HG03103 (cell line): Measurements from ENCODE around the gene PTX3.

ENCODE experiments used
- ATAC-seq: cut with Tn5 transposase; IDR thresholded peaks from one replicate; pipeline ENCODE4 v1.9.1; 2021; ENCODE audit warnings: low read depth; ENCODE audit not compliant: unreplicated experiment

The PTX3 gene

DNA sequence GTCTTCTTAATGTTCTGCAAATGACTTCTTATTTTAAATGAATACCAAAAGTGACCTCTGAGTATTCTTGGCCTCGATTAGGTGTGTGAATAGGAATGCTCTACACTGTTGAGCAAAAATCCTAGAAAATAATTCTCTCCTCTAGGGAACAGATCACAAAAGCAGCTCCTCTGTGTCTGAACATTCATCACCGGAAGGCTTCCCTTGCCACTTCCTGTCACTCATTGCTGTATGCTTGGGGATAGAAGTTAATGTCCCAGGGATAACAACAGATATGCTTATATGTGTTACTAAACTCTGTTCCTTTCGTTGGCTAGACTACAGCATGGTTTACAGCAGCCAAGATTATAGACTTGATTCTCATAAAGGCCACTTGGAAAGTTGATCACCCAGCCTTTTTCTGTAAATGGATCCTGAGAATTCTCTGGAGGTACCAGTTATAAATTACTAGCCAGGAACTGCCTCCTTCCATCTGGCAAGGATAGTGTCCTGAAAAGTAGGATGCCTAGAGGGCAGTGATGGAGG is 16.0 kb upstream of the PTX3 start:
- ATAC-seq: no peak

- no peak for ATAC-seq
Observed at GRCh38 chr3:157423337-157423736, 13.3 kb upstream of the PTX3 start.

- ATAC-seq: no peak
Observed at GRCh38 chr3:157427901-157428300, 8.7 kb upstream of the PTX3 start.

DNA sequence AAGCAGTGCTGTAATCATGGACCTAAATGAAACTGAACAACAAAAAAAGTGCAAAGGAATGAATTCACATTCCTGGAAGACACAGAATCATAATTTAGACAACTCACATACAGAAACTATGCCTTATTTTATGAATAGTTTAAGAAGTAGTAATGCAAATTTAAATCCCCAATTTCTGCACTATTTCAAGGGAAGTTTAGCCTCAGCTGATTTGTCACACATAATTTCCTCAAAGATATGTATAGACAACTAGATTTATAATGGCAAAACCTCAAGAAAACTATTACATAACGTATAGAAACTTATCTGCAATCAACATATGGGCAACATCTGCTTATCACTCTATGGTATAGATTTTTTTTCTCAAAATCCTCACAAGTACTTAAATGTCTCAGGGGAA is 7.8 kb upstream of the PTX3 start:
- no peak for ATAC-seq

DNA sequence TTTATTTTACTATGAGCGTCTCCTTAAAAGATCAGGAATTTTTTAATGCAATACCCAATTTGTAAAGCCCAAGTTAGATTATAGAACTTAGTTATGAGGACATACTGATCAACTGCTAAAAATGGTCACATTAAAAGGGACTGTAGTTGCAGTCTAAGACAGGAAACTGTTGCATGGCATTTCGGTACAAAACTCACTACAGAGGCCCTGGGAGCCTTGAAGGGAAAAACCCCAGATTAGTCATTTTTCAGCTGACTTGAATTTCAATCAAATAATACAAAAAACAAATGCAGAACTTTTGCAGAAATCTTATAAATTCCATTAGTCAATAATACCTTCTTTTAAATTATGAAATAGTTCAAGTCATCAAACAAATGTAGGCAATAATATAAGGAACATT is 6.9 kb upstream of the PTX3 start:
- no peak for ATAC-seq

DNA sequence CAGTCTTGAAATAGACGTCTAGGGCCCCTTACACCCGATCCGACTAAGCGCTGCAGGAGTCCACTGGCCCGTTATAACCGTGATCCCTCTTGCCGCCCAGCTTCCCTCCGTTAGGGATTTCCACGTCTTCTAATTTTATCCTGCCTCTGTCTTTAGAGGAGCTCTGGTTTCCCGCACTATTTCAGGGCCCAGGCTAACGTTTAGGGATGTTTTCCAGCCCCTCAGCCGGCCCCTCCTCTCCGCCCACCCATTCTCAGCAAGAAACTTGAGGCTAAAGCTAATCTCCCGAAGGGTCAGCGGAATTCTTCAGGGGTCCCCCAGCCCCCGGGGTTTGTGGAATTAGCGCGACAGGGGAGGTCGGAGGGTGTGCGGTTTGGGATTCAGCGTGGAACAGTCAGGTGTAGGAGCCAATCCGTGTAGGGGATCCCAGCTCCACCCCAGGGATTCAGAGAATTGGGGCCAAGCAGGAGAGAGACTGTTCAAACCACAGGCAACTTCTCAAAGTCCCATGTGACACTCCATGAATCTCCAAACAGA is 1.6 kb downstream of the PTX3 start:
- ATAC-seq: no peak

GRCh38 chr3:157441102-157441624 is 4.5 kb downstream of the PTX3 start:
- no peak for ATAC-seq

DNA sequence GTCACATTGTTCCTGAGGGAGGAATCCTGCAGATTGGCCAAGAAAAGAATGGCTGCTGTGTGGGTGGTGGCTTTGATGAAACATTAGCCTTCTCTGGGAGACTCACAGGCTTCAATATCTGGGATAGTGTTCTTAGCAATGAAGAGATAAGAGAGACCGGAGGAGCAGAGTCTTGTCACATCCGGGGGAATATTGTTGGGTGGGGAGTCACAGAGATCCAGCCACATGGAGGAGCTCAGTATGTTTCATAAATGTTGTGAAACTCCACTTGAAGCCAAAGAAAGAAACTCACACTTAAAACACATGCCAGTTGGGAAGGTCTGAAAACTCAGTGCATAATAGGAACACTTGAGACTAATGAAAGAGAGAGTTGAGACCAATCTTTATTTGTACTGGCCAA is 6.1 kb downstream of the PTX3 start:
- ATAC-seq: no peak

GRCh38 chr3:157443905-157444796 is 7.5 kb downstream of the PTX3 start:
- no peak for ATAC-seq

DNA sequence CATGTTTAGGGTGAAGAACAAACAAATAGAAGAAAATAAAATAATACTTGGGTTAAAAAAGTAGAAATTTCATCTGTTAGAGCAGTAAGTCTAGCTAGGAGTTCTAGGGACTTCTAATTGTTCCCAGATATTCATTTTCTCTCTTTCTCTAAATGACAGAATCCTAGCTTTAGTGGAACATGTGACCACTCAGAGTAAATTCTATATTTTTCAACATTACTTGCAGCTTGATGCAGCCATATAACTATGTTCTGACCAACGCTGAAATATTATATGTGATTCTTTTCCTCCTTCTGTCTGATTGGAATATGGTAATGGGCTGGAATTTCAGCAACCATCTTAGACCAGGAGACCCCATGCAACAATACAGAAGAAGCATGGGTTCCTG is 8.1 kb downstream of the PTX3 start:
- ATAC-seq: no peak

- no peak for ATAC-seq
Observed at GRCh38 chr3:157445857-157446256, 9.2 kb downstream of the PTX3 start.

DNA sequence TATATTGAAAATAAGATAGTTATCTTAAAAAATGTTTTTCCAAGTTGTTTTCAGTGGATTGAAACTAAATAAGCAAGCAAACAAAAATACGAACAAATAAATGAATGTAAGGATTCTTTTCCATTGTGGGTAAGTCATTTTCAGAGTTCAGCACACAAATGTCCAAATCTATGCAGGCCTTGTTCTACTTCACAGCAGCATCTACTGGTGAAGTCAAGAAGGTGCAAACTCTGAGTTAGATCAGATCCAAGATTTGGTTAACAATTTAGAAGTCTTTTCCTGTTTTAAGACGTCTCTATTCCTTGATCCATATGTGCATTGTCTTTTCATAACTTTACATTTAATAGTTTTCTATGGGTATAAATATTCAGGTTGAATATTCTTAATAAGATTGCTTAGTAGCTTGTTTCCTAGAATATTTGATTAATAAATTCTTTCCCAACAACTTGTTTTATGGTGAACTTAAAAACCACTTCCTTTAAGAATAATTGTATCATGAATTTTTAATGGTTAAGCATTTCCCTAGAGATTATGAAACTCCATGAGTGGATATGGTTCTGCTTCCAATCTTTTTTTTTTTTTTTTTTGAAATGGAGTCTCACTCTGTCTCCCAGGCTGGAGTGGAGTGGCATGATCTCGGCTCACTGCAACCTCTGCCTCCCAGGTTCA is 10.5 kb downstream of the PTX3 start:
- no peak for ATAC-seq

- no peak for ATAC-seq
Observed at GRCh38 chr3:157452097-157452496, 15.4 kb downstream of the PTX3 start.

GRCh38 chr3:157453824-157454223 is 17.2 kb downstream of the PTX3 start:
- ATAC-seq: no peak

GRCh38 chr3:157459706-157460105 is 23.1 kb downstream of the PTX3 start:
- ATAC-seq: no peak

DNA sequence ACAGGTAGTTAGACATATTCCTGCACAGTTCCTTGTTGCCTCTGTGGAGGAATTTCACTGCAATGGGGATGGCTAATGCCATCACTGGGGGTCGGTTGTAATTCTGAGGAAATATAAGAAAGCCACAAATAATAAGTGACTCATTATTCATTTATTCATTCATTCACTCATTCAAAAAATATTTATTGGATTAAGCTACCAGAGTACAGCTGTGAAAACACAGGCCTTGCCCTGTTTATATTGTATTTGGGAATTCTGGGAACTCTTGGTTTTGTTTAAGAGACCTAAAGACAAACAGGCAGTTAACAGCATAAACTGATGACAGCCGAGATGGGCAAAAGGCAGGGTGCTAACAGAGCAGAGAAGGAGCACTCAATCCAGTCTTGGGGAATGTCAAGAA is 23.6 kb downstream of the PTX3 start:
- no peak for ATAC-seq

DNA sequence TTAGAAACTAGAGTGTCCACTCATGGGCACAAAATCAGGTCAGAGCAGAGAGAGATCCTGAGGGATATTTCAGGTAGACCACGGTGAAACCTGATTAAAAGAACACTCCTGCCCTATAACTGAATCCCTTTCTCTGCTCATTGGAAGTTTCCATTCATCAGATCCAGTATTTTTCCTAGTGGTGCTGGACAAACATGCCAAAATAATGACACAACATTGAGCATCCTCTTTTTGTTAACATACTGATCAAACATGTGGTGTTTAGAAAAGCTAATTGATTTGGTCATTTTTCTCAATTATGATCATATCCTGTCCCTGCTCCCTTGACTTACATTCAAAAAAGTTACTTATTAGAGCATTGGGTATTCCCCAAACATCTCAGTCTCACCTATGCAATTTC is 27.2 kb downstream of the PTX3 start:
- no peak for ATAC-seq

DNA sequence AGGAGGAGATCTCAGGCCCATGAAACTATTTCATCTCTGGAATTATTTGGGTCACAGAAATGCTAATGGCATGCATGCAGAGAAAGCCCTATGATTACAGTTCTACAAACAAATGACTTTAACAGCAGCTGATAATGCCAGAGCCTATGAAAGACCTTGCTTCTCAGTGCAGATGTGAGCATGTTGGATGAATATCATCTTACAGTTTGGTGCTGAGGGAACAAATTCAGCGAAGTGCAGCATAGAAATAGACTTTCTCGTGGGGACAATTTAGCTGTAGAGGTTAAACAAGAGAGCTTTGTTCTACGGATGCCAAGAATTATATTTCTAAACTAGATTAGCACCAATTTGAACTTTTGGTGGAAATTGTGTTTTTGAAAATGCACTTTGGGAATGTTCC is 27.7 kb downstream of the PTX3 start:
- no peak for ATAC-seq

DNA sequence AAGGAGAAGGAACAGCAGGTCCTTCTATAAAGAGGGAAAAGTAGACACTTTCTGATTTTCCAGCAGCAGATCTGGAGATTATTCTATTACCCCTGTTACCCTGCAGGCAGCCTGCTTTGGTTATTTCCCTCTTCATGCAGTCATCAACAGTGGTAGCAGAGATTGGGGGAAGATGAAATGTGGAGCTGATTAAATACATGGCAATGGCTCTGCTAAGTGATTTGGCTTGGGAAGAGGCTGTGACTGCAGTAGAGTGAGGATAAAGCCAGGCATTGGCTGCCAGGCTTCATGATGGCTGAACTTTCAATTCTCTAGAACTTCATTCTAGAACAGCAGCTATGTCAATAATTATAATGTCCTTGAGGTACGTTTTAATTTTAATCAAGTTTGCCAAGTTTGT is 29.1 kb downstream of the PTX3 start:
- no peak for ATAC-seq

- ATAC-seq: no peak
Observed at GRCh38 chr3:157467200-157467599, 30.6 kb downstream of the PTX3 start.

GRCh38 chr3:157469561-157470294 is 33.1 kb downstream of the PTX3 start:
- no peak for ATAC-seq
